Gastroesophageal sphincter (tissue), 4 donors: ENCODE data around the gene CLDN5. TPM values are rescaled to one million over a fixed set of nuclear protein-coding genes. Genes with fewer than 3 reads are reported as not detected.

Source experiments
- ATAC-seq: fragments of 150-250 bp; one replicate; pipeline ENCODE4 v1.9.1; 2016; ENCODE audit warnings: mild to moderate bottlenecking, moderate library complexity
- H3K27ac ChIP-seq, 4 donors: fragments of 200-600 bp; sonication (generic) in 3 of 4; 1 replicate in 3 of 4; 2 replicates in 1 of 4; pipeline ENCODE4 v1.5.1; 2016 to 2019
- H3K27me3 ChIP-seq: fragments of 200-600 bp; sonication (generic); one replicate; pipeline ENCODE4 v1.5.1; 2019
- H3K36me3 ChIP-seq, 2 donors: fragments of 200-600 bp; sonication (generic); one replicate each; pipeline ENCODE4 v1.5.1; 2019; ENCODE audit warnings: control low read depth in 1 of 2
- H3K4me1 ChIP-seq, 3 donors: fragments of 200-600 bp; sonication (generic); 1 replicate in 2 of 3; 2 replicates in 1 of 3; pipeline ENCODE4 v1.5.1; 2016 to 2019; ENCODE audit warnings: control low read depth in 2 of 3
- H3K4me3 ChIP-seq, 2 donors: fragments of 200-600 bp; sonication (generic); one replicate each; pipeline ENCODE4 v1.5.1; 2019; ENCODE audit warnings: mild to moderate bottlenecking in 1 of 2, moderate library complexity in 1 of 2
- H3K9me3 ChIP-seq, 3 donors: fragments of 200-600 bp; sonication (generic); one replicate each; pipeline ENCODE4 v1.5.1; 2017 to 2019; ENCODE audit warnings: control low read depth in 2 of 3
- CTCF ChIP-seq, 4 experiments: fragments of 200-600 bp in 2 of 4; fragments of 450-650 bp in 2 of 4; sonication (generic) in 1 of 4; IDR thresholded peaks; one replicate each; pipeline ENCODE4 v1.5.1; 2017 to 2019; ENCODE audit warnings: antibody characterized with exemption in 4 of 4, mild to moderate bottlenecking in 2 of 4, moderate library complexity in 2 of 4
- EP300 ChIP-seq: sonication (generic); formaldehyde crosslinking; IDR thresholded peaks from one replicate; pipeline ENCODE4 v1.6.1; 2017; ENCODE audit warnings: antibody characterized with exemption, mild to moderate bottlenecking
- POLR2A ChIP-seq, 2 donors: fragments of 450-650 bp; IDR thresholded peaks; one replicate each; pipeline ENCODE4 v1.6.1; 2017; ENCODE audit warnings: antibody characterized with exemption in 2 of 2, mild to moderate bottlenecking in 2 of 2, moderate library complexity in 1 of 2
- POLR2AphosphoS5 ChIP-seq: sonication (generic); formaldehyde crosslinking; IDR thresholded peaks from one replicate; pipeline ENCODE4 v1.6.1; 2017; ENCODE audit warnings: antibody characterized with exemption
- WGBS, 2 donors: methylation state at CpG; one replicate each; pipeline ENCODE4 v1.1.5; 2018; ENCODE audit warnings: low coverage in 1 of 2; 5-methylcytosine and 5-hydroxymethylcytosine counted together
- total RNA-seq, 4 donors: library from RNA; depleted of rRNA; stranded (reverse); fragments of >200 nt; gene quantifications; one replicate each; pipeline ENCODE4 v1.1.0, GENCODE V29; 2016

CLDN5 gene, protein sequence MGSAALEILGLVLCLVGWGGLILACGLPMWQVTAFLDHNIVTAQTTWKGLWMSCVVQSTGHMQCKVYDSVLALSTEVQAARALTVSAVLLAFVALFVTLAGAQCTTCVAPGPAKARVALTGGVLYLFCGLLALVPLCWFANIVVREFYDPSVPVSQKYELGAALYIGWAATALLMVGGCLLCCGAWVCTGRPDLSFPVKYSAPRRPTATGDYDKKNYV
- 100 to 1,000 TPM in 2 of 4 donors, 10 to 100 TPM in 2; 29.6 to 149 (median 93.3) TPM for total RNA-seq

- Histone ChIP-seq H3K9me3 (no peaks in the 10 kb centered on the region), H3K36me3 (no peaks in the 10 kb centered on the region), H3K4me1 (peaks cover 0 to 22% (median 0%) of the 10 kb centered on the region in 3 donors), H3K4me3 (peak within 1 kb of the TSS; percentile 4 to 48), H3K27ac (peak within 1 kb of the TSS in 3 of 4 donors; percentile 71 to 77 (median 72)), H3K27me3 (peaks cover 78% of the 10 kb centered on the region)
- ATAC-seq, result peak; percentile 76
- TF ChIP-seq POLR2A (IDR thresholded peaks at IDR 0.05), result peak; percentile 22 to 41
- no peak for TF ChIP-seq CTCF (IDR thresholded peaks at IDR 0.05)
- TF ChIP-seq POLR2AphosphoS5, result no peak
- WGBS, 2 donors, result 3% methylated on average over 13 of the region's 69 CpGs; no CpG with 5 or more reads in 1 of the 2 donors
Observed at GRCh38 chr22:19524170-19525115, at the start of gene CLDN5. TSS of gene CLDN5 (minus strand) at chr22:19524410. CDS start at chr22:19524255, 155 bp downstream.

DNA sequence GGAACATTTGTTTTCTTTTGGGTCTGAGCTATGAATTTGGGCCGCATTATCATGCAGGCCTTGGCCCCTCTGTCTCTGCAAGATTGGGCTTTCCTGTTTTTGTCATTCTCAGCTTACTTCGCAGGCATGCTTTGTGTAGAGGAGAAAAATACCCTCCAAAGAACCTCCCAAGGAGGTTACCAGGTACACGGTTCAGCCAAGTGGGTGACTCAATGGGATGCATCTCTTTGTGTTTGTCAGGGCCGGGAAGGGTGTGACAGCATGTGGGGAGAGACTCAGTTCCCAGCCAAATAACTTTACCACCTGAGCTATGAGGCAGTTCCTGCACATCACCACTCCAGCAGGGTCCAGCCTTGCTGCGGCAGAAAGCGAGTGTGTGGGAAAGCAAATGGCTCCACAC lies 47.8 kb upstream of the CLDN5 start:
- Histone ChIP-seq H3K27me3 (peaks cover 17% of the 10 kb centered on the region), H3K4me1 (no peaks in the 10 kb centered on the region), H3K4me3 (no peak overlapping the region), H3K27ac (peak overlapping the region in 2 of 4 donors; percentile 17 to 26), H3K36me3 (no peaks in the 10 kb centered on the region), H3K9me3 (no peaks in the 10 kb centered on the region)
- ATAC-seq, result peak; percentile 36
- 61 to 71% methylated on average over 3 of the region's 6 CpGs for WGBS, 2 donors
- no peak for TF ChIP-seq CTCF (IDR thresholded peaks at IDR 0.05)
- no peak for TF ChIP-seq POLR2A (IDR thresholded peaks at IDR 0.05)
- no peak for TF ChIP-seq POLR2AphosphoS5
- no peak for TF ChIP-seq EP300

- H3K36me3 ChIP-seq, result no peaks in the 10 kb centered on the region
- peak overlapping the region in 2 of 4 donors; percentile 25 to 26 for H3K27ac ChIP-seq
- TF ChIP-seq EP300 (no peak), POLR2AphosphoS5 (no peak), CTCF (IDR thresholded peaks at IDR 0.05) (no peak), POLR2A (IDR thresholded peaks at IDR 0.05) (no peak)
- no peaks in the 10 kb centered on the region for H3K9me3 ChIP-seq
- no peaks in the 10 kb centered on the region for H3K4me1 ChIP-seq
- H3K4me3 ChIP-seq, result no peak overlapping the region
- H3K27me3 ChIP-seq, result peaks cover 17% of the 10 kb centered on the region
- 30 to 63% methylated on average over 2 to 4 of the region's 5 CpGs for WGBS, 2 donors
- ATAC-seq, result no peak
Observed at GRCh38 chr22:19571207-19571795, 47.1 kb upstream of the CLDN5 start.

GRCh38 chr22:19569976-19570375 lies 45.8 kb upstream of the CLDN5 start:
- Histone ChIP-seq H3K4me1 (no peaks in the 10 kb centered on the region), H3K9me3 (no peaks in the 10 kb centered on the region), H3K27me3 (peaks cover 23% of the 10 kb centered on the region), H3K27ac (no peak overlapping the region), H3K4me3 (no peak overlapping the region), H3K36me3 (no peaks in the 10 kb centered on the region)
- ATAC-seq, result no peak
- TF ChIP-seq POLR2A (IDR thresholded peaks at IDR 0.05) (no peak), POLR2AphosphoS5 (no peak), EP300 (no peak), CTCF (IDR thresholded peaks at IDR 0.05) (no peak)
- WGBS, 2 donors, result 62 to 74% methylated on average over 2 of the region's 2 CpGs
